ENCODE measurements around the gene MTPN. TPM values are rescaled to one million over a fixed set of nuclear protein-coding genes. Genes with fewer than 3 reads are reported as not detected.

The MTPN gene
- total RNA-seq, 4 donors from 2014 or later = 59.6 to 83.3 (median 71.2) TPM

- TF ChIP-seq CTCF (IDR thresholded peaks at IDR 0.05) = no peak
- no peak for TF ChIP-seq POLR2A (IDR thresholded peaks at IDR 0.05)
- 71 to 86% methylated on average over 5 of the region's 5 CpGs for WGBS, 2 donors
- intact Hi-C loops (cut with DNase I; ENCODE audit: low total_unique reads) = no loop called here
- no peak overlapping the region for H3K4me3 ChIP-seq (ENCODE audit: low read depth, poor library complexity, severe bottlenecking)
- DNase-seq (ENCODE audit: low spot score in 2 of 2) = no peak
Measured at GRCh38 chr7:135888740-135889139, 88.4 kb downstream of the MTPN start.

DNA sequence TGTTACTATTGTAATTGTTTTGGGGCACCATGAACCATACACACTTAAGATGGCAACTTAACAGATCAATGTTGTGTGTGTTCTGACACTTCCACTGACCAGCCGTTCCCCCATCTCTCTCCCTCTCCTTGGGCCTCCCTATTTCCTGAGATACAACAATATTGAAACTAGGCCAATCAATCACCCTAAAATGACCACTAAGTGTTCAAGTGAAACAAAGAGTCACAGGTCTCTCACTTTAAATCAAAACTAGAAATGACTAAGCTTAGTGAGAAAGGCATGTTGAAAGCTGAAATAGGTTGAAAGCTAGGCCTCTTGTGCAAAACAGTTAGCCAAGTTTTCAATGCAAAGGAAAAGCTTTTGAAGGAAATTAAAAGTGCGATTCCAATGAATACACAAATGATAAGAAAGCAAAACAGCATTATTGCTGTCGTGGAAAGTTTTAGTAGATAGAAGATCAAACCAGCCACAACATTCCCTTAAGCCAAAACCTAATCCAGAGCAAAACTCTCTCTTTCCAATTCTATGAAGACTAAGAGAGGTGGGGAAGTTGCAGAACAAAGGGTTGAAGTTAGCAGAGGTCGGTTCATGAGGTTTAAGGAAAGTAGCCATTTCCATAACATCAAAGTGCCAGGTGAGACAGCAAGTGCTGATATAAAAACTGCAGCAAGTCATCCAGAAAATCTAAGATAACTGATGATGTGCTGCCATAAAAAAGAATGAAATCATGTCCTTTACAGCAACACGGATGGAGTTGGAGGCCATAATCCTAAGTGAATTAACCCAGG is 90.6 kb downstream of the MTPN start:
- DNase-seq (ENCODE audit: low spot score in 2 of 2) = no peak
- TF ChIP-seq POLR2A (IDR thresholded peaks at IDR 0.05) (no peak), CTCF (IDR thresholded peaks at IDR 0.05) (no peak)
- WGBS, 2 donors = 80 to 85% methylated on average over 5 of the region's 5 CpGs
- intact Hi-C loops (cut with DNase I; ENCODE audit: low total_unique reads) = no loop called here
- no peak overlapping the region for H3K4me3 ChIP-seq (ENCODE audit: low read depth, poor library complexity, severe bottlenecking)

- H3K4me3 ChIP-seq (ENCODE audit: low read depth, poor library complexity, severe bottlenecking) = no peak overlapping the region
- DNase-seq (ENCODE audit: low spot score in 2 of 2) = no peak
- intact Hi-C loops (cut with DNase I; ENCODE audit: low total_unique reads) = no loop called here
- 80 to 83% methylated on average over 9 of the region's 9 CpGs for WGBS, 2 donors
- TF ChIP-seq CTCF (IDR thresholded peaks at IDR 0.05) (no peak), POLR2A (IDR thresholded peaks at IDR 0.05) (no peak)
Measured at GRCh38 chr7:135884495-135885232, 92.5 kb downstream of the MTPN start.

GRCh38 chr7:135879233-135879632 is 97.9 kb downstream of the MTPN start:
- DNase-seq (ENCODE audit: low spot score in 2 of 2) = no peak
- no peak overlapping the region for H3K4me3 ChIP-seq (ENCODE audit: low read depth, poor library complexity, severe bottlenecking)
- TF ChIP-seq POLR2A (IDR thresholded peaks at IDR 0.05) (no peak), CTCF (IDR thresholded peaks at IDR 0.05) (no peak)
- intact Hi-C loops (cut with DNase I; ENCODE audit: low total_unique reads) = no loop called here

- WGBS, 2 donors = 64 to 81% methylated on average over 3 of the region's 3 CpGs
- TF ChIP-seq CTCF (IDR thresholded peaks at IDR 0.05) (no peak), POLR2A (IDR thresholded peaks at IDR 0.05) (no peak)
- H3K4me3 ChIP-seq (ENCODE audit: low read depth, poor library complexity, severe bottlenecking) = no peak overlapping the region
- intact Hi-C loops (cut with DNase I; ENCODE audit: low total_unique reads) = no loop called here
- DNase-seq (ENCODE audit: low spot score in 2 of 2) = no peak
Measured at GRCh38 chr7:135878284-135878683, 98.9 kb downstream of the MTPN start.

Data from lower leg skin (tissue), 4 donors.